Stimulated activated CD8-positive, alpha-beta memory T cell treated with anti-CD3 and anti-CD28 coated beads, Interleukin-2, amount 100 ng/mL, for 48 hours (primary cell): ENCODE results near the gene PAGE2.
"Not testable (repeated sequence)": the region's sequence is repeated elsewhere in the genome, so short reads cannot be mapped to it uniquely, and the experiment has no call there.

Experiments used
- DNase-seq, 2 donors: peaks; one replicate each; pipeline ENCODE4 v3.0.0-alpha.2; 2020; ENCODE audit warnings: low read depth in 2 of 2

PAGE2 gene

GRCh38 chrX:55123900-55124299 lies 35.1 kb downstream of the PAGE2 start:
- DNase-seq = no peak

- DNase-seq = no peak
Observed at GRCh38 chrX:55127692-55128091, 38.9 kb downstream of the PAGE2 start.

- DNase-seq = no peak
Observed at GRCh38 chrX:55129361-55129760, 40.5 kb downstream of the PAGE2 start.

GRCh38 chrX:55130481-55130880 lies 41.7 kb downstream of the PAGE2 start:
- DNase-seq = no peak

- DNase-seq = no peak
Observed at GRCh38 chrX:55132416-55132815, 43.6 kb downstream of the PAGE2 start.

- DNase-seq = no peak
Observed at GRCh38 chrX:55135171-55135570, 46.4 kb downstream of the PAGE2 start.

GRCh38 chrX:55140800-55141199 lies 52.0 kb downstream of the PAGE2 start:
- not testable (repeated sequence) for DNase-seq
